GM10266 (cell line): Measurements from ENCODE around the gene PHLDB1.

Experiments used
- DNase-seq: peaks from one replicate; pipeline ENCODE4 v3.0.0; 2012; ENCODE audit errors: extremely low spot score
- TF ChIP-seq, protein P1 (sequence below): IDR thresholded peaks from 2 replicates; pipeline ENCODE4 v1.5.1; 2012; ENCODE audit warnings: mild to moderate bottlenecking, low read depth; ENCODE audit not compliant: control insufficient read depth, insufficient read depth; ENCODE audit errors: missing control alignments

PHLDB1 gene

DNA sequence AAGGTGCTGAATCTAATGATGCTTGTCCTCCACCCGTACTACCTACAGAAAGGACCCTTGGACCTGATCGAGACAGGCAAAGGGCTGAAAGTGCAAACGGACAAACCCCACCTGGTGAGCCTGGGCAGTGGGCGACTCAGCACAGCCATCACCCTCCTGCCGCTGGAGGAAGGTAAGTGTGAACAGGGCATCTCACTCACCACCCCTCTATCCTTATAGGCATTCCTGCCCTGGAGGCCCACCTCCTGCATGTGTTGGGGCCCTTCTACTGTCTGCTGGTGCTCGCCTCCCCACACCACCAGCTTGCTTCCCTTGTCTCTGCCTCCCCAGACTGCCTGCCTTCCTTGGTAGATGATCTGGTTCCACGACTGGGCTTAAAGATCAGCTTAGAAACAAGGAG, 7.1 kb downstream of the PHLDB1 start:
- TF ChIP-seq, protein P1, sequence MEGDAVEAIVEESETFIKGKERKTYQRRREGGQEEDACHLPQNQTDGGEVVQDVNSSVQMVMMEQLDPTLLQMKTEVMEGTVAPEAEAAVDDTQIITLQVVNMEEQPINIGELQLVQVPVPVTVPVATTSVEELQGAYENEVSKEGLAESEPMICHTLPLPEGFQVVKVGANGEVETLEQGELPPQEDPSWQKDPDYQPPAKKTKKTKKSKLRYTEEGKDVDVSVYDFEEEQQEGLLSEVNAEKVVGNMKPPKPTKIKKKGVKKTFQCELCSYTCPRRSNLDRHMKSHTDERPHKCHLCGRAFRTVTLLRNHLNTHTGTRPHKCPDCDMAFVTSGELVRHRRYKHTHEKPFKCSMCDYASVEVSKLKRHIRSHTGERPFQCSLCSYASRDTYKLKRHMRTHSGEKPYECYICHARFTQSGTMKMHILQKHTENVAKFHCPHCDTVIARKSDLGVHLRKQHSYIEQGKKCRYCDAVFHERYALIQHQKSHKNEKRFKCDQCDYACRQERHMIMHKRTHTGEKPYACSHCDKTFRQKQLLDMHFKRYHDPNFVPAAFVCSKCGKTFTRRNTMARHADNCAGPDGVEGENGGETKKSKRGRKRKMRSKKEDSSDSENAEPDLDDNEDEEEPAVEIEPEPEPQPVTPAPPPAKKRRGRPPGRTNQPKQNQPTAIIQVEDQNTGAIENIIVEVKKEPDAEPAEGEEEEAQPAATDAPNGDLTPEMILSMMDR: no peak
- DNase-seq: no peak

DNA sequence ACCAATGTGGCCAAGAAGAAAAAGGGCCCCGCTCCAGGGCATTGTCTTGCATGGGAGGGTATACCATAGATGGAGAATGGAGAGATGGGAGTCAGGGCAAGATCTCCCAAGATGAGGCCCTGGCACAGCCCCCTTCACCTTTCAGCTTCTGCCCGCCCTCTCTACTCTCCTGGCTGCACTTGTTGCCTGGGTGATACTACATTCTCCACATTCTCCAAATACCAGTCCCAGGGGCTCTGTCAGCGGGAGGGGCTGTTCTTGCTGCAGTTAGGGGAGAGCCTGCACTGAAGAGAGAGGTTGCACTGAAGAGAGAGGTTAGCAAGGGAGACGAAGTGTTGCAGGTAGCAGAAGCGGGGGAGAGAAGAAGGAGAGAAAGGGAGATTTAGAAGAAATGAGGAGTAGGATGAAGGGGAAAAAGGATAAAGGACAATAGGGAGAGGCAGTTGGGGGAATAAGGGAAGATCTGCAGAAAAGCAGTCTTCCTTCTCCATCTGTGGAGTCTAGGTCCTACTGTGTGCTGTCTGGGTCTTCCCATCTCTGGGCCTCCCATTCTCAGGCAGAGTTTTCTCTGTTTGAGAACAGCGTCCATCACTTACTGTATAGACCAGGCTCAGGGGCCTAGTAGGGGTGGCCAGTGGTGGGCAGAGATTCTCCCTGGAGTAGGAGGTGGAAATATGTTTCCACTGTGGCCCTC, 8.0 kb downstream of the PHLDB1 start:
- TF ChIP-seq, protein P1: no peak
- DNase-seq: no peak

DNA sequence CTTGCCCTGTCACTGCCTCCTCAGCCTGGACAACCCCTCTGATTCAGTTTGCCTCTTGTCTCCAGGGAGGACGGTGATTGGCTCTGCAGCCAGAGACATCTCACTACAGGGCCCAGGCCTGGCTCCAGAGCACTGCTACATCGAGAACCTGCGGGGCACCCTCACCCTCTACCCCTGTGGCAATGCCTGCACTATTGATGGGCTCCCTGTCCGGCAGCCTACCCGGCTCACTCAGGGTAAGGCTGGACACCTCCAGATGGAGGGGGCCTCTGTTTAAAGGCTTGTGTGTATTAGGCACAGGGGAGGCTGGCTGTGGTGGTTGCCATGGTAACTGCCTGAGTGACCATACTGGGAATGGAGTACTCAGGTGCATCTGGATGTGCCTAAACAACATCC, 8.6 kb downstream of the PHLDB1 start:
- TF ChIP-seq, protein P1: no peak

DNA sequence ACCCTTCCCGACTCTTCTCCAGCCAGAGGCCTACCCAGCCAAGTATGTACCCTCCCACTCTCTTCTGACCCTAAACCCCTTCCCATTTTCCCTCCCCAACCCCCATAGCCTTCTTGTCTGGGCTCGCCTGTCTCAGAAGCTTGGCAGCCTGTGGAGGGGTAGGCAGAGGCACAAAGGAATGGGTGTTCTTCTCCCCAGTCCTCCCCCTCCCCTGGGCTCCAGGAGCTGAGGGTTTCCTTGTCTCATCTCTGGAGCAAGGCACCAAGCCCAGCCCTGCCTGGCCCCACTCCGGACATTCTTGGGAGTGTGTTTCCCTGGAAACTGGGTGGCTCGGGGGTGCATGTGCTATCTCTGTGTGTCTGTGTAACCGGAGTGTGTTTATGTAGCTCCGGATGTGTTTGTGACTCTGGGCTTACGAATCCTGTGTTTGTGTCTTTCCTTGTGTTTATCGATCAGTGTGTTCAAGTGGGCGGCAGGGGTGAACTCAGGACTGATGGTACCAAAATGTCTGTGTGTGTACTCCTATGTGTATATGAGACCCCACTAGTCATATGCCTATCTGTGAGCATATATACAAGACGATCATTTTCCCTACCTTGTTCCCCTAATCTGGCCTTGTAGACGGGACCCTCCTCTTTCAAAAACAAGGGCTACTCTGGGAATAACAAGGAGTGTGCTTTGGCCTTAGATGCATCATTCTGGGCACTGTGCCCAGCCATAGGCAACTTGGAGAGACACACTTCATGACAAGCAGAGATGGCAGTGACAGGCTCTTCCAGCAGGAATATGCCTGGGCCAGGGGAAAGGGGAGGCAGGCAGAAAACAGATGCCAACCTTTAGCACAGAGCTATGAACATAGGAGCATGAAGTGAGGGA, 10.9 kb downstream of the PHLDB1 start:
- no peak for DNase-seq
- TF ChIP-seq, protein P1: no peak

More for the DNA sequence above, 8.6 kb downstream of the PHLDB1 start:
- DNase-seq: no peak

DNA sequence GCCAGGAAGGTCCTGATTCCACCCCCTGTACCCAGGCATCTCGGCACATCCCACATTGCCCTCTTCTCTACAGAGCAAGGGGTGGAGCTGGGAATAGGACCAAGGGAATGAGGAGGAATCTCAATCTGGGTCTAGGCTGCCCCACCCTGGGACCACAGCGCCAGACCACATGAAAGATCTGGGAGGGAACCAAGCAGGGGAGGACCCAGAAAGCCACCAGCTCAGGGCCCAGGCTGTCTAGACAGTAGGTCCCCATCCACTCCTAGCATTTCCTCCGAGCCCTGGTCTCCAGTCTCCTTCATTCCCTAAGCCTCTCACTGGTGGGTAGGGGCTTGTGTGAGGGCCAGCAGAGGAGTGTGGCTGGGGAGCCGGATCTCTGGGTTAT, 11.6 kb downstream of the PHLDB1 start:
- TF ChIP-seq, protein P1: no peak
- DNase-seq: no peak

DNA sequence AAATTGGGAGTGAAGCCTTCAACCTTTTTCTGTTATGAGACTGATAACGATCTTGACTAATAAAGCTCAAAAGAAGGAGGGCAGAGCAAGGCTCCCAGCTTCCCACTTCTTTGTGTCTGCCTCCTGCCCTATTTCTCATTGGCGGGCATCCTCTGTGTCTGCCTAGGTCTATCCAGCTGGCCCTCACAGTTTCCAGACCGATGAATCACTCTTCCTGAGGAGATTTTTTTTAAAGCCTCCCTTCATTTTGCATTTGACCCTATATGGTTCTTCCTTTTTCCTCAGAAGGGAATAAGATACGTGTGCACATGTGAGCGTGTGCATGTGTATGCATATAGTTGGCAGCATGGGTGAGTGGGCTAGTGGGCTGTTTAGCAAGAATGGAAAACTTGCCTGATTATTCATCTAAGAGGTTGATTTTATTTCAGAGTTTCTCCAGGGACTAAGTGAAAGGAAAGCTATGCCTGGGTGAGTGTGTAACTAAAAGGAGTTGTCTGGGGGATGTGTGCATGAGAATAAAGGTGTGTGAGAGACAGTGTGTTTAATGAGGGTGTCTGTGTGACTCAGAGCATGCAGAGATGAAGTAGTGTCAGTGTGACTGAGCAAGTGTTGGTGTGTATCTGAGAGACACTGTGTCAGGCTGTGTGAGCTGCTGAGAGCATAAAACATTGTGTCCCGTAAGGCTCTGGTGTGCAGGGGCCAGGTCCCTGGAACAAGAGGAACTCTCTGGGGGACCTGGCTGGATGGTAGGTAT, 12.2 kb downstream of the PHLDB1 start:
- TF ChIP-seq, protein P1: no peak
- no peak for DNase-seq
